Activated gamma-delta T cell treated with anti-CD3 and anti-CD28 coated beads, Interleukin-2, amount 50 U/mL, for 16 hours (primary cell): ENCODE results near the gene SHB.
"Not testable (repeated sequence)": the region's sequence is repeated elsewhere in the genome, so short reads cannot be mapped to it uniquely, and the experiment has no call there.

Experiments
- DNase-seq: peaks from one replicate; pipeline ENCODE4 v3.0.0-alpha.2; 2020; ENCODE audit warnings: low read depth

SHB gene

GRCh38 chr9:37969130-37969529 is 99.9 kb downstream of the SHB start:
- no peak for DNase-seq

- no peak for DNase-seq
These were observed 100.8 kb downstream of the SHB start for GRCh38 chr9:37968228-37968701.

- no peak for DNase-seq
These were observed 101.3 kb downstream of the SHB start for GRCh38 chr9:37967761-37968080.

- no peak for DNase-seq
These were observed 101.8 kb downstream of the SHB start for GRCh38 chr9:37967014-37967760.

- DNase-seq: no peak
These were observed 102.5 kb downstream of the SHB start for GRCh38 chr9:37966412-37967013.

- DNase-seq: not testable (repeated sequence)
These were observed 103.2 kb downstream of the SHB start for GRCh38 chr9:37965676-37966345.

GRCh38 chr9:37965116-37965515 is 103.9 kb downstream of the SHB start:
- no peak for DNase-seq

- DNase-seq: no peak
These were observed 104.3 kb downstream of the SHB start for GRCh38 chr9:37964740-37965081.

- no peak for DNase-seq
These were observed 104.9 kb downstream of the SHB start for GRCh38 chr9:37963936-37964739.

- DNase-seq: no peak
These were observed 107.7 kb downstream of the SHB start for GRCh38 chr9:37961351-37961750.

- DNase-seq: no peak
These were observed 108.4 kb downstream of the SHB start for GRCh38 chr9:37960631-37961030.

GRCh38 chr9:37959976-37960375 is 109.1 kb downstream of the SHB start:
- DNase-seq: no peak

- no peak for DNase-seq
These were observed 110.9 kb downstream of the SHB start for GRCh38 chr9:37958154-37958553.

- DNase-seq: no peak
These were observed 111.4 kb downstream of the SHB start for GRCh38 chr9:37957664-37957953.

- no peak for DNase-seq
These were observed 111.9 kb downstream of the SHB start for GRCh38 chr9:37956904-37957663.

GRCh38 chr9:37956423-37956820 is 112.6 kb downstream of the SHB start:
- no peak for DNase-seq

- DNase-seq: no peak
These were observed 113.1 kb downstream of the SHB start for GRCh38 chr9:37955781-37956422.

- DNase-seq: no peak
These were observed 114.4 kb downstream of the SHB start for GRCh38 chr9:37954581-37954981.

GRCh38 chr9:37953775-37954437 is 115.1 kb downstream of the SHB start:
- DNase-seq: no peak

- DNase-seq: no peak
These were observed 115.7 kb downstream of the SHB start for GRCh38 chr9:37953206-37953774.

GRCh38 chr9:37952731-37953130 is 116.3 kb downstream of the SHB start:
- no peak for DNase-seq
